Activated CD8-positive, alpha-beta T cell treated with anti-CD3 and anti-CD28 coated beads for 36 hours (primary cell): Measurements from ENCODE around the gene HTR2C. TPM values are rescaled to one million over a fixed set of nuclear protein-coding genes. Genes with fewer than 3 reads are reported as not detected.
"Not testable (repeated sequence)": the region's sequence is repeated elsewhere in the genome, so short reads cannot be mapped to it uniquely, and the experiment has no call there.

Experiments
- ATAC-seq: fragments of 200-7000 bp; cut with Tn5 transposase; one replicate; pipeline ENCODE4 v1.10.0; 2021; ENCODE audit warnings: mild to moderate bottlenecking, moderate library complexity
- CTCF ChIA-PET: fragments of 350-600 bp; sonication (Branson Sonifier 250); formaldehyde crosslinking; loops from one replicate; lab custom pipeline; 2021; ENCODE audit warnings: antibody characterized with exemption; lab: Charles Lee
- POLR2A ChIA-PET: fragments of 350-600 bp; sonication (Branson Sonifier 250); formaldehyde crosslinking; loops from one replicate; lab custom pipeline; 2021; ENCODE audit warnings: antibody characterized with exemption; lab: Charles Lee
- DNase-seq: peaks from one replicate; pipeline ENCODE4 v3.0.0-alpha.2; 2020
- H3K27ac Mint-ChIP-seq: one replicate; pipeline ENCODE4 v1.8.0; 2021; ENCODE audit warnings: mild to moderate bottlenecking, mixed read lengths
- H3K27me3 Mint-ChIP-seq: one replicate; pipeline ENCODE4 v1.8.0; 2021; ENCODE audit warnings: mixed read lengths
- H3K36me3 Mint-ChIP-seq: one replicate; pipeline ENCODE4 v1.8.0; 2021; ENCODE audit warnings: low read depth, mixed read lengths
- H3K4me1 Mint-ChIP-seq: one replicate; pipeline ENCODE4 v1.8.0; 2021; ENCODE audit warnings: low read depth, mixed read lengths
- H3K4me3 Mint-ChIP-seq: one replicate; pipeline ENCODE4 v1.8.0; 2021; ENCODE audit warnings: mild to moderate bottlenecking, moderate library complexity, mixed read lengths
- H3K9me3 Mint-ChIP-seq: one replicate; pipeline ENCODE4 v1.8.0; 2021; ENCODE audit warnings: mixed read lengths
- intact Hi-C: fragments of 100-400 bp; cut with micrococcal nuclease; formaldehyde crosslinking; loops from one replicate; pipeline ENCODE4 v1.10.0; 2022
- total RNA-seq, 2 experiments: library from RNA; stranded (reverse); gene quantifications; one replicate each; pipeline ENCODE4 v1.2.3, GENCODE V29; 2021
- TF ChIP-seq, protein P1 (sequence below): fragments of 200-600 bp; IDR thresholded peaks from one replicate; pipeline ENCODE4 v1.8.0; 2022; ENCODE audit warnings: antibody characterized with exemption, mild to moderate bottlenecking

Gene HTR2C
- total RNA-seq, 2 experiments from 2014 or later, result not detected

DNA sequence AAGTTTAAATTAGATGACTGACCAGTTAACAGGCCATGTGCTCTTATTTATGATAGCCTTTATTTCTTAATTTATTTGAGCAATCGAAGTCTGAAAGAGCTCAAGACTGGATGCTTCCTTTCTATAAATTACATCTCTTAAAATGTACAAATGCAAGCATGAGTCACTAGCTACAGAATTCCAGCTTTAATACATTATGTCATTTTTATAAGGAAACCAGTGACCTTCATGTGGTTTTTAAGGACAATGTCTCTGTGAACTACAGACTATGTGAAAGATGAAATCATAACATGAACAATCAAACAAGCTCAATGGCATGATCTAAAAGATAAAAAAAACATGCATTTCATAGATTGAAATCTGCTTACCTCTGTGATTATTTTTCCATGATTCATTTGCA, 15.4 kb downstream of the HTR2C start:
- CTCF ChIA-PET, result no interaction called here
- H3K9me3 Mint-ChIP-seq, result peaks cover 1% of the 10 kb centered on the region
- intact Hi-C loops, result no loop called here
- TF ChIP-seq, protein P1, sequence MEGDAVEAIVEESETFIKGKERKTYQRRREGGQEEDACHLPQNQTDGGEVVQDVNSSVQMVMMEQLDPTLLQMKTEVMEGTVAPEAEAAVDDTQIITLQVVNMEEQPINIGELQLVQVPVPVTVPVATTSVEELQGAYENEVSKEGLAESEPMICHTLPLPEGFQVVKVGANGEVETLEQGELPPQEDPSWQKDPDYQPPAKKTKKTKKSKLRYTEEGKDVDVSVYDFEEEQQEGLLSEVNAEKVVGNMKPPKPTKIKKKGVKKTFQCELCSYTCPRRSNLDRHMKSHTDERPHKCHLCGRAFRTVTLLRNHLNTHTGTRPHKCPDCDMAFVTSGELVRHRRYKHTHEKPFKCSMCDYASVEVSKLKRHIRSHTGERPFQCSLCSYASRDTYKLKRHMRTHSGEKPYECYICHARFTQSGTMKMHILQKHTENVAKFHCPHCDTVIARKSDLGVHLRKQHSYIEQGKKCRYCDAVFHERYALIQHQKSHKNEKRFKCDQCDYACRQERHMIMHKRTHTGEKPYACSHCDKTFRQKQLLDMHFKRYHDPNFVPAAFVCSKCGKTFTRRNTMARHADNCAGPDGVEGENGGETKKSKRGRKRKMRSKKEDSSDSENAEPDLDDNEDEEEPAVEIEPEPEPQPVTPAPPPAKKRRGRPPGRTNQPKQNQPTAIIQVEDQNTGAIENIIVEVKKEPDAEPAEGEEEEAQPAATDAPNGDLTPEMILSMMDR, result no peak
- H3K27ac Mint-ChIP-seq, result no peak overlapping the region
- no peak overlapping the region for H3K4me3 Mint-ChIP-seq
- DNase-seq, result no peak
- H3K4me1 Mint-ChIP-seq, result no peaks in the 10 kb centered on the region
- POLR2A ChIA-PET, result no interaction called here
- no peak for ATAC-seq
- H3K27me3 Mint-ChIP-seq, result no peaks in the 10 kb centered on the region
- no peaks in the 10 kb centered on the region for H3K36me3 Mint-ChIP-seq

DNA sequence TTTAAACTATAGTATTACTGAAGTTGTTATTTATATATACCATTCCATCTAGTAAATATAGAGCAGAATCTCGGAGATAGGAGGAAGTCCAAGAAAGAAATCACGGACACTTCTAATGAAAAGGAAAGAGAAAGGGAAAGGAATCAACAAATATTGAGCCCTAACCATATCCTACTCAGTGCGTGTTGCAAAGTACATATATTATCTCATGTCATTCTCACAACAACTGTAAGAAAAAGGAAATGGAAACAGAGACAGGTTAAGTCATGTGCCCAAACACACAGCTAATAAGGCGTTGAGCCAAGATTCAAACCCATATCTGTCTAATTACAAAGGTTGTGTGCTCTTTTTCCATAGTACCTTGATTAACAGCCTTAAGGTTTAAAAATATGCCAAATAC, 16.0 kb downstream of the HTR2C start:
- ChIA-PET CTCF (no interaction called here), POLR2A (no interaction called here)
- ATAC-seq (no peak), DNase-seq (no peak)
- Mint-ChIP-seq H3K4me3 (no peak overlapping the region), H3K27me3 (no peaks in the 10 kb centered on the region), H3K36me3 (no peaks in the 10 kb centered on the region), H3K27ac (no peak overlapping the region), H3K9me3 (peaks cover 1% of the 10 kb centered on the region), H3K4me1 (no peaks in the 10 kb centered on the region)
- TF ChIP-seq, protein P1, result no peak
- intact Hi-C loops, result no loop called here

DNA sequence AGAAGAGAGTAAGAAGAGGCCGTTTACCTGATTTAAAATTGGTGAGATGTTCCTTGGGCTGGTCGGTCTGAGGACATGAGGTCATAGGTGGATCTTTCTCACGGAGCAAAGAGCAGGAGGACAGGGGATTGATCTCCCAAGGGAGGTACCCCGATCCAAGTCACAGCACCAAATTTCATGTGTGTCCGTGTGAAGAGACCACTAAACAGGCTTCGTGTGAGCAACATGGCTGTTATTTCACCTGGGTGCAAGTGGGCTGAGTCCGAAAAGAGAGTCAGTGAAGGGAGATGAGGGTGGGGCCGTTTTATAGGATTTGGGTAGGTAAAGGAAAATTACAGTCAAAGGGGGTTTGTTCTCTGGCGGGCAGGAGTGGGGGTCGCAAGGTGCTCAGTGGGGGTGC, 22.7 kb downstream of the HTR2C start:
- H3K4me1 Mint-ChIP-seq, DNase-seq, H3K4me3 Mint-ChIP-seq, H3K27me3 Mint-ChIP-seq, ATAC-seq, intact Hi-C loops, H3K27ac Mint-ChIP-seq, CTCF ChIA-PET, H3K36me3 Mint-ChIP-seq, POLR2A ChIA-PET, H3K9me3 Mint-ChIP-seq: not testable (repeated sequence)

DNA sequence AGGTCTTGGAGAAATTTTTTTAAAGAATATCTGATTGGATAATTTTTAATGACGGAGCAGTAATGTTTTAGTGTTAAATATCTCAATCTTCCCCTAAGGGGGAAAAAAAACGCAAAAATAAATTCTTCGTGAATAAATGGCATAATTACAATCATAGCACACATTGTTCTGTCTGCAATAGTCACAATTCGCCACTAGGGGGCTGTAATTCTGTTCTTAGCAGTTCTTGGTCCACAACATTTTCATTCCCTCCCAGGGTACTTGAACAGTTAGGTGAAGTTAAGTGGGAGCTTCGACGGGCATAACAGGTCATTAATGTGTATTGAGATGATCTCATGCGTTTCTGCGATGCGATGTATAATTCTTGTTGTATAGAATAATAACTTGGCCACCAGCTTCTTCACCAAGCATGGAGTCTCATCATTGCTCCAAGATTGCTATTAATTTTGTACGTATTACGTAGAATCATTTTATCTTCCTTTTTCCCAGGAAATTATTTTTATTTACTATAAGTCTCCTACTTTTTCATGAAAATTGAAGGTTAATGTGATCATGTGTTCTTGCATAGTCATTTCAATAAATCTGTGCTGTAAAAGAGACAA, 27.2 kb downstream of the HTR2C start:
- no peaks in the 10 kb centered on the region for H3K27me3 Mint-ChIP-seq
- H3K4me1 Mint-ChIP-seq, result no peaks in the 10 kb centered on the region
- H3K27ac Mint-ChIP-seq, result no peak overlapping the region
- no peaks in the 10 kb centered on the region for H3K9me3 Mint-ChIP-seq
- TF ChIP-seq, protein P1, result peak; percentile 58
- POLR2A ChIA-PET, result no interaction called here
- H3K4me3 Mint-ChIP-seq, result no peak overlapping the region
- DNase-seq (peak; percentile 33), ATAC-seq (no peak)
- no peaks in the 10 kb centered on the region for H3K36me3 Mint-ChIP-seq
- intact Hi-C loops, result no loop called here
- CTCF ChIA-PET, result interaction anchor here (0.7 to 1.0 kb wide), 3 partner anchors 10 to 20 kb away, joined by 3 read pairs; no protein-coding TSS in a partner anchor

DNA sequence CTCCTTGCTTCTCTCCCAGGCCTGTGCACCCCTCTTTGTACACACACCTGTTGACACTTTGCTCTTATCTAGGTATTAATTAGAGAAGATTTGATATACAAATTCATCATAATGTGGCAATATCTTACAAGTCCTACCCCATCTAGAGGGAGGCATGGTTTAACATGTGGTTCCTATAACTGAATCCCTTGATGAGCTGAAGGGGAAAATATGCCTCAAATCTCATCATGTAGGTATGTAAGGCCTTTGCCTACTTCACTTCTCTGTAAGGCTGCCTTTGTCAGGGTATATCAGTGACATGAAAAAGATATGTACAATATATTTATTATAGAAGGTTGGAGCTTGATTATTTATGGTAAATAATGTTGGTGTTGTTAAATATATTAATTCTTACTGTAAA, 31.9 kb downstream of the HTR2C start:
- CTCF ChIA-PET, result no interaction called here
- H3K4me1 Mint-ChIP-seq, result no peaks in the 10 kb centered on the region
- ATAC-seq (no peak), DNase-seq (no peak)
- POLR2A ChIA-PET, result no interaction called here
- H3K4me3 Mint-ChIP-seq, result no peak overlapping the region
- H3K27ac Mint-ChIP-seq, result no peak overlapping the region
- H3K9me3 Mint-ChIP-seq, result no peaks in the 10 kb centered on the region
- H3K27me3 Mint-ChIP-seq, result no peaks in the 10 kb centered on the region
- intact Hi-C loops, result no loop called here
- no peaks in the 10 kb centered on the region for H3K36me3 Mint-ChIP-seq
- TF ChIP-seq, protein P1, result no peak

DNA sequence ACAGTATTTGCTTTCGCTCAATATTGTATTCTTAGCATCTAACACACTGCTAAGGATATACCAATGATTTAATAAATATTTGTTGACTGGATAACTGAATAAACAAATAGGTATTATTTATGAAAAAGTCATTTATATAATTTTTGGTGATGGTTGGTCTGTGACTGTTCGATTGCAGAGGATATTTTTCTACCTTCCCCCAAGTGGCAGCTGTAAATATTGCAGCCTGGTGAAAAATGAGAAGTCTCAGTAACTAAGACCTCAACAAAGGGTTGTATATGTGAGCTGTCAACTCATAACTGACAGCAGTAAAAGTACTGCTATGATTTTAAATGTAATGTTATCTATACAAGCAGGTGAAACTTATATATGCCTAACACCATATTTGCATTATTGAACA, 36.0 kb downstream of the HTR2C start:
- Mint-ChIP-seq H3K27ac (no peak overlapping the region), H3K36me3 (no peaks in the 10 kb centered on the region), H3K27me3 (no peaks in the 10 kb centered on the region), H3K4me1 (no peaks in the 10 kb centered on the region), H3K9me3 (no peaks in the 10 kb centered on the region), H3K4me3 (no peak overlapping the region)
- TF ChIP-seq, protein P1, result no peak
- ChIA-PET POLR2A (no interaction called here), CTCF (no interaction called here)
- DNase-seq (no peak), ATAC-seq (no peak)
- intact Hi-C loops, result no loop called here
